Measurements from ENCODE around the gene MARCHF3. TPM values are rescaled to one million over a fixed set of nuclear protein-coding genes. Genes with fewer than 3 reads are reported as not detected.

Gene MARCHF3
- total and polyA plus RNA-seq, 2 donors (not counting 3 experiments of a cell fraction or from before 2014, with no cell fraction given), result 31.9 to 35.0 TPM

DNA sequence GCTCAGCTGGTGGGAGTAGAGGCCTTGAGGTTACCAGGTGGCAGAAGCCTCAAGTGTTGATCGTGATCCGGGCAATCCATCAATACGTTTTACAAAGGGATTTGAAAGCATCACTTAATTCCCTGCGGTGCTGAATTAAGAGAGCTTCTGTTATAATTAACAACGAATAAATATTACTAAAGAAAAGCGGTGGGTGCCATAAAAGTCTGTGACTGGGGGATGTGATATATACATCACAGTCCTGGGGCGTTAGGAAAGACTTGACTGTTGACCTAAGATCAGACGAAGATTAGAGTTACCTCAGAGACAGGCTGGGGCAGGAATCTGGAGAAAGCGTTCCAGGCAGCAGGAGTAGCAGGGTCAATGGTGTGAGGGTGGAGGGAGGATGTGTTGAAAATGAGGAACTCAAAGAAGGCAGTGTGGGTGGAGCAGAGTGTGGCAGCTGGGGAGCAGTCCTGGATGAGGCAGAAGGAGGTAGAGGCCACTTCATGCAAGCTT is 49.7 kb upstream of the MARCHF3 start:
- intact Hi-C loops (cut with micrococcal nuclease), result no loop called here
- no peak overlapping the region for H3K9ac ChIP-seq (replicated peaks; ENCODE audit: extremely low read depth, insufficient read depth, low read length)
- TF ChIP-seq EZH2 (IDR thresholded peaks at IDR 0.05; ENCODE audit: borderline replicate concordance, low read depth, low read length, severe bottlenecking), result no peak
- no peak for TF ChIP-seq GATA2 (IDR thresholded peaks at IDR 0.05; ENCODE audit: insufficient read depth, insufficient read length, low read depth, low read length)
- no peak for TF ChIP-seq POLR2A (IDR thresholded peaks at IDR 0.05; ENCODE audit: low read depth, low read length)
- TF ChIP-seq POLR2AphosphoS5 (IDR thresholded peaks at IDR 0.05; ENCODE audit: insufficient read depth, low read depth, low read length), result no peak
- no peak for TF ChIP-seq CTCF (IDR thresholded peaks at IDR 0.05; ENCODE audit: extremely low read depth in 1 of 2, insufficient read depth in 1 of 2, low read depth in 1 of 2, low read length in 2 of 2)
- no peak for TF ChIP-seq JUN (IDR thresholded peaks at IDR 0.05; ENCODE audit: borderline replicate concordance, insufficient read depth, insufficient read length, low read depth)
- TF ChIP-seq, protein P1, sequence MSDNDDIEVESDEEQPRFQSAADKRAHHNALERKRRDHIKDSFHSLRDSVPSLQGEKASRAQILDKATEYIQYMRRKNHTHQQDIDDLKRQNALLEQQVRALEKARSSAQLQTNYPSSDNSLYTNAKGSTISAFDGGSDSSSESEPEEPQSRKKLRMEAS (IDR thresholded peaks at IDR 0.05; ENCODE audit: insufficient read depth, insufficient read length), result no peak
- no peak for TF ChIP-seq MYC (IDR thresholded peaks at IDR 0.05; ENCODE audit: low read depth, low read length)
- TF ChIP-seq FOS (IDR thresholded peaks at IDR 0.05; ENCODE audit: borderline replicate concordance, insufficient read depth, low read length), result no peak
- ChIA-PET CTCF (no interaction called here), POLR2A (no interaction called here)
- DNase-seq (ENCODE audit: low read depth, low spot score) (no peak), FAIRE-seq (no peak)
- dilution Hi-C loops (cut with MboI; ENCODE audit: extremely low pct_ligation_motif_present, low sequenced_read_pairs), result no loop called here
- H4K20me1 ChIP-seq (replicated peaks; ENCODE audit: control insufficient read depth, extremely low read depth, insufficient read depth, low read length), result no peaks in the 10 kb centered on the region
- no peaks in the 10 kb centered on the region for H3K9me1 ChIP-seq (replicated peaks; ENCODE audit: control insufficient read depth, extremely low read depth, insufficient read depth, low read length)
- no peaks in the 10 kb centered on the region for H3K9me3 ChIP-seq (replicated peaks; ENCODE audit: control insufficient read depth, insufficient read depth, low read length)
- no TSS peak for BruUV-seq (replicated peaks)
- no peak overlapping the region for H3K4me2 ChIP-seq (ENCODE audit: insufficient read depth, low read length)
- no peak overlapping the region for H3K27ac ChIP-seq (ENCODE audit: insufficient read depth, low read depth, low read length)
- peaks cover 23% of the 10 kb centered on the region for H3K4me1 ChIP-seq (ENCODE audit: control insufficient read depth, extremely low read depth, insufficient read depth, low read length)
- H3K27me3 ChIP-seq (ENCODE audit: control insufficient read depth in 2 of 2, insufficient read depth in 2 of 2, low read length in 2 of 2), result peaks cover 0 to 3% of the 10 kb centered on the region in 2 experiments
- H3K4me3 ChIP-seq (replicated peaks in 1 of 3; ENCODE audit: insufficient read depth in 1 of 3, low read depth in 1 of 3, low read length in 3 of 3), result no peak overlapping the region
- H3K79me2 ChIP-seq (ENCODE audit: control insufficient read depth, insufficient read depth, low read length), result no peaks in the 10 kb centered on the region
- no peaks in the 10 kb centered on the region for H3K36me3 ChIP-seq (ENCODE audit: control insufficient read depth in 2 of 2, extremely low read depth in 1 of 2, insufficient read depth in 2 of 2, low read length in 2 of 2)
- H2AFZ ChIP-seq (ENCODE audit: low read depth, low read length), result no peak overlapping the region

Measured in endothelial cell of umbilical vein (primary cell).